DOHH2 (cell line): Measurements from ENCODE around the gene PPP2R2C.

Source experiments
- H3F3A ChIP-seq: fragments of 200-600 bp; sonication (generic), shearing (Covaris generic); 2 replicates; pipeline ENCODE4 v1.6.0; 2016; ENCODE audit warnings: antibody characterized with exemption, mild to moderate bottlenecking; ENCODE audit not compliant: control insufficient read depth, insufficient read depth
- H3K27ac ChIP-seq: fragments of 200-600 bp; sonication (generic); 2 replicates; pipeline ENCODE4 v1.5.1; 2014; ENCODE audit warnings: low read depth, mild to moderate bottlenecking, low read length, moderate library complexity
- H3K27me3 ChIP-seq: fragments of 200-600 bp; sonication (generic); 2 replicates; pipeline ENCODE4 v1.6.1; 2014; ENCODE audit warnings: mild to moderate bottlenecking, low read length, mixed read lengths; ENCODE audit not compliant: control insufficient read depth
- H3K36me3 ChIP-seq: fragments of 200-600 bp; sonication (generic); 2 replicates; pipeline ENCODE4 v1.6.1; 2014; ENCODE audit warnings: mild to moderate bottlenecking, low read length, moderate library complexity, mixed read lengths; ENCODE audit not compliant: control insufficient read depth
- H3K4me1 ChIP-seq: fragments of 200-600 bp; sonication (generic); 2 replicates; pipeline ENCODE4 v1.6.1; 2014; ENCODE audit warnings: mild to moderate bottlenecking, low read length, mixed read lengths; ENCODE audit not compliant: control insufficient read depth
- H3K4me2 ChIP-seq: fragments of 200-600 bp; sonication (generic); 2 replicates; pipeline ENCODE4 v1.6.0; 2014; ENCODE audit warnings: mild to moderate bottlenecking, low read length, moderate library complexity
- H3K4me3 ChIP-seq: fragments of 200-600 bp; sonication (generic); 2 replicates; pipeline ENCODE4 v1.5.1; 2014; ENCODE audit warnings: mild to moderate bottlenecking, low read length, mixed read lengths
- H3K79me2 ChIP-seq: fragments of 200-600 bp; sonication (generic); 2 replicates; pipeline ENCODE4 v1.6.1; 2014; ENCODE audit warnings: mild to moderate bottlenecking, low read length, mixed read lengths; ENCODE audit not compliant: control insufficient read depth
- H3K9me2 ChIP-seq: fragments of 200-600 bp; sonication (generic); replicated peaks from 2 replicates; pipeline ENCODE4 v1.6.1; 2014; ENCODE audit warnings: mild to moderate bottlenecking, low read length, mixed read lengths; ENCODE audit not compliant: control insufficient read depth
- H3K9me3 ChIP-seq: fragments of 200-600 bp; sonication (generic); 2 replicates; pipeline ENCODE4 v1.6.1; 2014; ENCODE audit warnings: antibody characterized with exemption, low read length, mixed read lengths; ENCODE audit not compliant: control insufficient read depth, insufficient read depth
- H4K20me1 ChIP-seq: fragments of 200-600 bp; sonication (generic); 2 replicates; pipeline ENCODE4 v1.6.0; 2014; ENCODE audit warnings: low read depth, mild to moderate bottlenecking, antibody characterized with exemption, low read length, moderate library complexity; ENCODE audit not compliant: control insufficient read depth, insufficient read depth
- EZH2phosphoT487 ChIP-seq: fragments of 200-600 bp; sonication (generic); IDR thresholded peaks from 2 replicates; pipeline ENCODE4 v1.6.1; 2017; ENCODE audit warnings: borderline replicate concordance, mild to moderate bottlenecking, antibody characterized with exemption, low read length, moderate library complexity, mixed read lengths
- TF ChIP-seq, protein P1 (sequence below): fragments of 200-600 bp; sonication (generic); IDR thresholded peaks from one replicate; pipeline ENCODE4 v1.5.1; 2014; ENCODE audit warnings: antibody characterized with exemption, mild to moderate bottlenecking, low read depth, low read length; ENCODE audit not compliant: poor library complexity, severe bottlenecking

The PPP2R2C gene

DNA sequence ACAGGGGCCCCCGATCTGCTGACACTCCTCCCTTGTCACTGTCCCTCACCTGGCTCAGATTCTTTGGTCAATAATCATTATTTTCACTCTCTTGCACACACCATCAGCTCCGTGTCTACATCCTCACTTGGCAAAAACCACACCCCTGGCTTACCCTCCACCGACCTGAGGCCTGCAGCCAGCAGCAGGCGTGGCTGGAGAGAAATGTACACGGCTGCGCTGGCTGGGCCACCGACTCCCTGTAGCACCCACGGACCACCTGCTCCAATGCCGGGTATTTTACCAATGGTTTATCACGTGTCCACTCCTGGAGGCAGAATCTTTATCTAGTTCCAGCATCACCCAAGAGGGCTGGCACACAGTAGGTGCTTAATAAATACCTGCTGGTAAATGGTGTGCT is 104.3 kb downstream of the PPP2R2C start:
- Histone ChIP-seq H3K4me2 (no peak overlapping the region), H3K27ac (no peak overlapping the region), H3K9me3 (no peaks in the 10 kb centered on the region), H3K79me2 (no peaks in the 10 kb centered on the region), H3K4me1 (no peaks in the 10 kb centered on the region), H3K4me3 (no peak overlapping the region), H3K9me2 (no peaks in the 10 kb centered on the region), H3F3A (no peaks in the 10 kb centered on the region), H3K36me3 (no peaks in the 10 kb centered on the region), H4K20me1 (no peaks in the 10 kb centered on the region), H3K27me3 (no peaks in the 10 kb centered on the region)
- TF ChIP-seq, protein P1, sequence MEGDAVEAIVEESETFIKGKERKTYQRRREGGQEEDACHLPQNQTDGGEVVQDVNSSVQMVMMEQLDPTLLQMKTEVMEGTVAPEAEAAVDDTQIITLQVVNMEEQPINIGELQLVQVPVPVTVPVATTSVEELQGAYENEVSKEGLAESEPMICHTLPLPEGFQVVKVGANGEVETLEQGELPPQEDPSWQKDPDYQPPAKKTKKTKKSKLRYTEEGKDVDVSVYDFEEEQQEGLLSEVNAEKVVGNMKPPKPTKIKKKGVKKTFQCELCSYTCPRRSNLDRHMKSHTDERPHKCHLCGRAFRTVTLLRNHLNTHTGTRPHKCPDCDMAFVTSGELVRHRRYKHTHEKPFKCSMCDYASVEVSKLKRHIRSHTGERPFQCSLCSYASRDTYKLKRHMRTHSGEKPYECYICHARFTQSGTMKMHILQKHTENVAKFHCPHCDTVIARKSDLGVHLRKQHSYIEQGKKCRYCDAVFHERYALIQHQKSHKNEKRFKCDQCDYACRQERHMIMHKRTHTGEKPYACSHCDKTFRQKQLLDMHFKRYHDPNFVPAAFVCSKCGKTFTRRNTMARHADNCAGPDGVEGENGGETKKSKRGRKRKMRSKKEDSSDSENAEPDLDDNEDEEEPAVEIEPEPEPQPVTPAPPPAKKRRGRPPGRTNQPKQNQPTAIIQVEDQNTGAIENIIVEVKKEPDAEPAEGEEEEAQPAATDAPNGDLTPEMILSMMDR = no peak
- TF ChIP-seq EZH2phosphoT487 = no peak

DNA sequence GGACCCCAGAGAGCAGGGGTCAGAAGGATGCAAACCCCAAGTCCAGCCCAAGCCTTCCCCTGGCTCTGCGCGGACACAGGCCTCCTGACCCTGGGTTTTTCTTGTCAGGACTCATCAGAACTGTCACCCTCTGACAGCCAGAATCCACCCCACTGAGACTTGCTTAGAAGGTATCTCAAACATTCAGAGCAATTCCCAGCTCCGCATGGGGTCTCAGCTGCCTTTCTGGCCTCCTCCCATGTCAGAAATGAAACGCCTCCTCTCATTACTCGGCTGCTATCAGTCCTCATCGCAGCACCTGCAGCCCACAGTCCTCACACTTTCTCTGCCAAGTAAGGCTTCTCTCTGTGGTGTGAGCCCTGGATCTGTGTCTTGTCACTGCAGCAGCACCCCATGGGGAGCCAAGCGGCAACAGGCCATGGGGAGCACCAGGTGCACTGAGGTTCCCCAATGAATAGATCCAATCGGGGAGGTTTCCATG is 105.0 kb downstream of the PPP2R2C start:
- Histone ChIP-seq H3K4me2 (no peak overlapping the region), H3K9me2 (no peaks in the 10 kb centered on the region), H3F3A (no peaks in the 10 kb centered on the region), H3K4me1 (no peaks in the 10 kb centered on the region), H3K4me3 (no peak overlapping the region), H4K20me1 (no peaks in the 10 kb centered on the region), H3K36me3 (no peaks in the 10 kb centered on the region), H3K9me3 (no peaks in the 10 kb centered on the region), H3K79me2 (no peaks in the 10 kb centered on the region), H3K27me3 (no peaks in the 10 kb centered on the region), H3K27ac (no peak overlapping the region)
- TF ChIP-seq, protein P1 = no peak
- TF ChIP-seq EZH2phosphoT487 = no peak

DNA sequence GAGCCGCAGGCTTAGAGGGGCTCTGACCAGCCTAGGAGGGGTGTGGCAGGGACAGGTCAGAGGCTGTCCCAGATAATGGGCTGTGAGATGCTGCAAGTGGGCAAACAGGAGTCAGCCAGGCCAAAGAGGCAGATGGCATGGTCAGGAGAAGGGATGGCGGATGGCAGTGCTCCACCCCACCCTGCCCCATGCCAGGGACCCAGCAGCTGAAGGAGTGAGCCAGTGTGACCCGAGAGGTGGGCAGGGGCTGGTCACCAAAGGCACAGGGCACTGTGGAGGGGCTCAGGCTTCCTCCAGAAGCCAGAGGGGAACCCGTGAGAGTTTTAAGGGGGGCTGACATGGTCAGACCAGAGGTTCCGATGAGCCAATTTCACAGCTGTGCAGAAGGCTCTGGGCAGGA is 105.8 kb downstream of the PPP2R2C start:
- no peaks in the 10 kb centered on the region for H3F3A ChIP-seq
- no peak overlapping the region for H3K4me3 ChIP-seq
- H3K9me3 ChIP-seq = no peaks in the 10 kb centered on the region
- no peaks in the 10 kb centered on the region for H4K20me1 ChIP-seq
- no peaks in the 10 kb centered on the region for H3K9me2 ChIP-seq
- no peak for TF ChIP-seq EZH2phosphoT487
- H3K36me3 ChIP-seq = no peaks in the 10 kb centered on the region
- no peaks in the 10 kb centered on the region for H3K79me2 ChIP-seq
- H3K27ac ChIP-seq = no peak overlapping the region
- no peaks in the 10 kb centered on the region for H3K4me1 ChIP-seq
- H3K27me3 ChIP-seq = no peaks in the 10 kb centered on the region
- H3K4me2 ChIP-seq = no peak overlapping the region

DNA sequence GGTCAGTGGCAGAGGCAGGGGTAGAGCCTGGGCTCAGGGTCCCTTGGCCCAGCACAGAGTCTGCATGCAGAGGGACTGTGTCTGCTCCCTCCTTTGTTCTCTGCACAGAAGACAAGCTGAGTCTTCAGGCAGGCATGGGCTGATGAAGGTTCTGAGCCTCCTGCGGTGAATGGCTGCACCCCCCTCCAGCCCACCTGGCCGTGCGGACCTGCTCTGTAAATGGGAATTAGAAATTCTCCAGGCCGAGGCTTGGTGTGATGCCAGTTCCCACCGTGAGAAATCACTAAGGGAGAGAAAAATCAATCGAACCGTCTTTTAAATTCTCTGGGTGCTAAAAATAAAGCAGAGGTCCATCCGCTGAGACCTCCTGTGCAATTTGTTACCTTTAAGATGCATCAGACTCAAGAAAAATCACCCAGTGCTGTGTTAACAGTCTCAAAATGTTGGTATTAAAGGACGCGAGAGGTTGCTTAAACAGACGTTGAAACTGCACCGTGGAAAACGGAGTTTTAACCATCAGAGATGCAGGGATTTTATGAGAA is 106.8 kb downstream of the PPP2R2C start:
- Histone ChIP-seq H3K79me2 (no peaks in the 10 kb centered on the region), H3K9me2 (no peaks in the 10 kb centered on the region), H3K27ac (no peak overlapping the region), H3K9me3 (no peaks in the 10 kb centered on the region), H3F3A (no peaks in the 10 kb centered on the region), H3K4me1 (no peaks in the 10 kb centered on the region), H3K4me2 (no peak overlapping the region), H3K4me3 (no peak overlapping the region), H3K27me3 (no peaks in the 10 kb centered on the region), H3K36me3 (no peaks in the 10 kb centered on the region), H4K20me1 (no peaks in the 10 kb centered on the region)
- TF ChIP-seq, protein P1 = no peak
